CD4-positive, alpha-beta memory T cell (primary cell): ENCODE measurements around the gene MKRN2OS. TPM values are rescaled to one million over a fixed set of nuclear protein-coding genes. Genes with fewer than 3 reads are reported as not detected.

Experiments used
- CTCF ChIA-PET: fragments of 350-600 bp; sonication (Branson Sonifier 250); formaldehyde crosslinking; loops from one replicate; lab custom pipeline; 2021; ENCODE audit warnings: inconsistent platforms; ENCODE audit not compliant: partially characterized antibody; lab: Charles Lee
- POLR2A ChIA-PET: fragments of 350-600 bp; sonication (Branson Sonifier 250); formaldehyde crosslinking; loops from one replicate; lab custom pipeline; 2021; ENCODE audit not compliant: partially characterized antibody; lab: Charles Lee
- DNase-seq, 5 donors: peaks; one replicate each; pipeline versions ENCODE4 v3.0.0 to v3.0.0-alpha.2; 2020 to 2022; ENCODE audit warnings: mixed read lengths in 1 of 5
- H3K27ac ChIP-seq: one replicate; pipeline ENCODE4 v1.7.0; 2013; ENCODE audit warnings: low read depth, low read length
- H3K27me3 ChIP-seq: 2 replicates; pipeline ENCODE4 v1.7.0; 2013; ENCODE audit warnings: mild to moderate bottlenecking, low read length, moderate library complexity; ENCODE audit not compliant: insufficient read depth
- H3K36me3 ChIP-seq: 2 replicates; pipeline ENCODE4 v1.7.0; 2013; ENCODE audit warnings: mild to moderate bottlenecking, low read length, moderate library complexity; ENCODE audit not compliant: insufficient read depth
- H3K4me1 ChIP-seq: 2 replicates; pipeline ENCODE4 v1.7.0; 2013; ENCODE audit warnings: mild to moderate bottlenecking, low read length, moderate library complexity; ENCODE audit not compliant: insufficient read depth
- H3K4me3 ChIP-seq, 2 donors: one replicate each; pipeline ENCODE4 v1.7.0; 2013; ENCODE audit warnings: low read length in 2 of 2, mild to moderate bottlenecking in 1 of 2
- H3K9me3 ChIP-seq, 2 donors: one replicate each; pipeline ENCODE4 v1.7.0; 2013; ENCODE audit warnings: low read length in 2 of 2, control low read depth in 1 of 2; ENCODE audit not compliant: control insufficient read depth in 1 of 2
- H3K27ac Mint-ChIP-seq, 7 donors: one replicate each; pipeline ENCODE4 v1.8.0; 2020 to 2021; ENCODE audit warnings: mixed read lengths in 7 of 7, mild to moderate bottlenecking in 6 of 7, inconsistent platforms in 3 of 7, moderate library complexity in 3 of 7
- H3K27me3 Mint-ChIP-seq, 2 donors: one replicate each; pipeline ENCODE4 v1.8.0; 2020 to 2021; ENCODE audit warnings: mixed read lengths in 2 of 2
- H3K36me3 Mint-ChIP-seq, 2 donors: one replicate each; pipeline ENCODE4 v1.8.0; 2020 to 2021; ENCODE audit warnings: mixed read lengths in 2 of 2, inconsistent platforms in 1 of 2, mild to moderate bottlenecking in 1 of 2
- H3K4me1 Mint-ChIP-seq, 4 donors: one replicate each; pipeline ENCODE4 v1.8.0; 2020 to 2021; ENCODE audit warnings: mixed read lengths in 4 of 4, mild to moderate bottlenecking in 1 of 4
- H3K4me3 Mint-ChIP-seq, 8 donors: one replicate each; pipeline ENCODE4 v1.8.0; 2020 to 2021; ENCODE audit warnings: mixed read lengths in 8 of 8, mild to moderate bottlenecking in 7 of 8, moderate library complexity in 6 of 8, inconsistent platforms in 3 of 8
- H3K9me3 Mint-ChIP-seq, 8 donors: one replicate each; pipeline ENCODE4 v1.8.0; 2020 to 2021; ENCODE audit warnings: mixed read lengths in 8 of 8, mild to moderate bottlenecking in 5 of 8, inconsistent platforms in 3 of 8, moderate library complexity in 1 of 8
- intact Hi-C: fragments of 100-400 bp; cut with micrococcal nuclease; formaldehyde crosslinking; loops from one replicate; pipeline ENCODE4 v1.15.1; 2023
- polyA plus RNA-seq, 2 donors: library from polyadenylated mRNA; unstranded; fragments of 300-500 nt; fragmentation: Illumina TruSeq; gene quantifications; one replicate each; pipeline ENCODE4 v1.2.3, GENCODE V29; 2021
- total RNA-seq, 2 experiments: library from RNA; stranded (reverse); gene quantifications; one replicate each; pipeline ENCODE4 v1.2.3, GENCODE V29; 2021

Gene MKRN2OS
- total and polyA plus RNA-seq, 4 experiments from 2014 or later, result not detected

DNA sequence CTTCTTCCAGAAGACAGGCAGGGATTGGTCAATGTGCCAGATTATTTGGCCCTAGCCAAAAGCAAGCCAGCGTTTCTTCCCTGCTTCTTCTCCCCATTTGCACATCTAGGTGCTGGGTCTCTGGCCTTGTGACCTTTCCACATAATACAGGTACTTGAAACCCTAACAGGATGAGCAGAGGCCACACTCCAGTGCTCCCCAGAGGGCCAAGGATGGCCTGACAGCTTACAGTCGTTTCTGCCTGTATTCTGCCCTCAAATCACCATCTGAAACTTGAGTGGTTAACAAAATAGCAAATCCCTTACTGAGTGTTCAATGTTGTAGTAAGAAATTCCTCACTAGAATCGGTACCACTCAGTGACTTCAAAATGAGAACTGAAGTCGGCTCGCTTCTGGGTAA, 40.7 kb upstream of the MKRN2OS start:
- Mint-ChIP-seq H3K36me3 (peaks cover 42 to 84% of the 10 kb centered on the region in 2 donors), H3K27ac (no peak overlapping the region)

DNA sequence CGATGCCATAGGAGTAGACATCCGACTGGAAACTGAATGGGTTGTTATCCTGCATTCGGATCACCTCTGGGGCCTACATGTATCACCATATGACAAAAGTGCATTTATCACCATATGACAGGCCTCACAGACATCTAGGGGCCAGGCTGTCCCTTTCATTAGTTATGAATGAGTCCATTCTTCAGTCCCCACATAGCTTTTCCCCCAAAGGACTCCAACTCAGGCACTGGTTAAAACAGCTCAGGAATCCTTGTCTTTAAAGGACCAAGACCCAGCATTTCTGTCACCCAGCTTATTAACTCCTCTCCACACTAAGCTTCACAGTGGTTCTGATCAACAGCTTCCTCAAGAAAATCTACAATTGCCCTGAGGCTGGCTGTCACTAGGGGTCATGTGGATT, 39.9 kb upstream of the MKRN2OS start:
- Mint-ChIP-seq H3K27me3 (no peaks in the 10 kb centered on the region), H3K27ac (peak overlapping the region in 2 of 7 donors; percentile 8 to 32), H3K4me3 (no peak overlapping the region), H3K4me1 (no peaks in the 10 kb centered on the region), H3K9me3 (no peaks in the 10 kb centered on the region), H3K36me3 (peaks cover 41 to 82% of the 10 kb centered on the region in 2 donors)
- Histone ChIP-seq H3K27ac (no peak overlapping the region), H3K9me3 (no peaks in the 10 kb centered on the region), H3K36me3 (peaks cover 59% of the 10 kb centered on the region), H3K27me3 (no peaks in the 10 kb centered on the region), H3K4me1 (no peaks in the 10 kb centered on the region), H3K4me3 (no peak overlapping the region)
- CTCF ChIA-PET, result interaction anchor here (0.9 kb wide), 1 partner anchor 135 kb away, joined by 5 read pairs; no protein-coding TSS in a partner anchor
- POLR2A ChIA-PET, result no interaction called here
- DNase-seq, result no peak
- intact Hi-C loops, result no loop called here

More for the DNA sequence above, 40.7 kb upstream of the MKRN2OS start:
- no peaks in the 10 kb centered on the region for H3K9me3 ChIP-seq
- CTCF ChIA-PET, result no interaction called here
- Mint-ChIP-seq H3K4me1 (no peaks in the 10 kb centered on the region), H3K4me3 (no peak overlapping the region), H3K27me3 (no peaks in the 10 kb centered on the region), H3K9me3 (no peaks in the 10 kb centered on the region)
- peaks cover 66% of the 10 kb centered on the region for H3K36me3 ChIP-seq
- intact Hi-C loops, result no loop called here
- DNase-seq, result no peak
- no peak overlapping the region for H3K4me3 ChIP-seq
- H3K4me1 ChIP-seq, result no peaks in the 10 kb centered on the region
- H3K27ac ChIP-seq, result no peak overlapping the region
- no peaks in the 10 kb centered on the region for H3K27me3 ChIP-seq
- POLR2A ChIA-PET, result no interaction called here

DNA sequence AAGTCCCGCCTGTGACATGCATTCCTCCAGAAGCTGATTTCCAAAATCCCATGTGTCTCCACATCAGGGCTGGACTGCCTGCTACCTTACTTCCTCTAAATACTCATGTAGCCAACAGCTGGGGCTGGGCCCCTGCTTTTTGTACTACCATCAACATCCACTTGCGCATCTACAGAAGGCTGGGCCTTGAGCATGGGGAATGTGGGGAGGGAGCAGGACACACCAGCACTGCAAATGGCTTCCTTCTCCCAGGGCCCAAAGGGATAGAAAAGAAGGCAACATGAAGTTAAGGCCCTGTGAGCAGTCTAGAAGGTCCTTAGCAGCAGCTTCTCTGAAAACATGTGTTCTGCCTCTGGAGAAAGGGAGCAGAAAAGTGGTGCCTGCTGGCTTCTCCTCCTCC, 38.8 kb upstream of the MKRN2OS start:
- Histone ChIP-seq H3K27ac (no peak overlapping the region), H3K4me1 (no peaks in the 10 kb centered on the region), H3K9me3 (no peaks in the 10 kb centered on the region), H3K36me3 (peaks cover 63% of the 10 kb centered on the region), H3K27me3 (no peaks in the 10 kb centered on the region), H3K4me3 (no peak overlapping the region)
- POLR2A ChIA-PET, result no interaction called here
- peak overlapping the region in 3 of 7 donors; percentile 10 to 50 (median 37) for H3K27ac Mint-ChIP-seq
- H3K4me1 Mint-ChIP-seq, result no peaks in the 10 kb centered on the region
- DNase-seq, result no peak
- H3K4me3 Mint-ChIP-seq, result no peak overlapping the region
- H3K9me3 Mint-ChIP-seq, result no peaks in the 10 kb centered on the region
- CTCF ChIA-PET, result no interaction called here
- peaks cover 46 to 88% of the 10 kb centered on the region in 2 donors for H3K36me3 Mint-ChIP-seq
- intact Hi-C loops, result no loop called here
- H3K27me3 Mint-ChIP-seq, result no peaks in the 10 kb centered on the region

DNA sequence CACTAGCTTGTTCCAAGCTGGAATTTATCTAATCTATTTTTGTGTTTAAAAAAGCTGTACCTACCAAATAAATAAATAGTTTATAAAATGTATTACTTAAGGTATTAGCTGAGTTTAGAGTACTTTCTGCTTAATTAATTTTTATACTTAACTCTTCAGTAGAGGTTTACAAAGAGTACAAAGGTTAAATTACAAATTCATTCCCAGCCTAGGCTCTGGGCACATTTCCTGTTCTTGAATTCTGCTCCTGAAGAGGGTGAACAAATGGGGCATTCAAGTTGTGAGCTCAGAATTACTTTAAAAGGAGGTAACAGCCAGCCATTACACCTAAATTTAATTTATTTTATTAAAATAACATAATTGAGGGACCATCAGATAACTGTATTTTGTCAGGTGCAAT, 38.0 kb upstream of the MKRN2OS start:
- H3K4me3 Mint-ChIP-seq, result no peak overlapping the region
- DNase-seq, result no peak
- H3K36me3 ChIP-seq, result peaks cover 55% of the 10 kb centered on the region
- H3K4me1 ChIP-seq, result no peaks in the 10 kb centered on the region
- no peaks in the 10 kb centered on the region for H3K9me3 ChIP-seq
- peaks cover 48 to 86% of the 10 kb centered on the region in 2 donors for H3K36me3 Mint-ChIP-seq
- no peak overlapping the region for H3K27ac ChIP-seq
- intact Hi-C loops, result no loop called here
- H3K4me1 Mint-ChIP-seq, result peaks cover 0 to 2% (median 0%) of the 10 kb centered on the region in 4 donors
- H3K27me3 Mint-ChIP-seq, result no peaks in the 10 kb centered on the region
- no peaks in the 10 kb centered on the region for H3K9me3 Mint-ChIP-seq
- ChIA-PET CTCF (interaction anchor here (0.8 kb wide), 1 partner anchor 42 kb away, joined by 3 read pairs; no protein-coding TSS in a partner anchor), POLR2A (interaction anchor here (1.4 kb wide), 1 partner anchor 81 kb away, joined by 6 read pairs; the partner anchor contains the start of gene RAF1)
- H3K4me3 ChIP-seq, result no peak overlapping the region
- H3K27me3 ChIP-seq, result no peaks in the 10 kb centered on the region
- no peak overlapping the region for H3K27ac Mint-ChIP-seq

DNA sequence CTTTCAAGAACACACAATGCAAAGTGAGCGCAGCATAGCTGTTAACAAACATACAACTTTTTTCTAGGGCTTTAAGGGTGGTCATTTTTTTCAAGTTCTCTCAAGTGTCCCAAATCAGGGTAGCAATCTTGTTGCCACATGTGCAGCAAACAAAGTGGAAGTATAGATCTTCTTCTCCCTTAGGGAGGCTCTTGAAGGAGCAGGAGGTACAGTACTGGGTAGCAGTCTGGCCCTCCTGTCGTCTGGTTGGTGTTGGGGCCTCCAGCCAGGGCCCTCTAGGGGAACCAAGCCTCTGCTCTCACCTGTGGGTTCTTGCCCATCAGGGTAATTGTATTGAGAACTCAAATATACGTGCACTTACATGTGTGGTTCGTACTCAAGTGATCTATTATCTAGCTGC, 37.4 kb upstream of the MKRN2OS start:
- Mint-ChIP-seq H3K9me3 (no peaks in the 10 kb centered on the region), H3K36me3 (peaks cover 51 to 85% of the 10 kb centered on the region in 2 donors), H3K4me3 (no peak overlapping the region), H3K27ac (peak overlapping the region in 1 of 7 donors; percentile 51), H3K4me1 (peaks cover 0 to 2% (median 0%) of the 10 kb centered on the region in 4 donors), H3K27me3 (no peaks in the 10 kb centered on the region)
- ChIA-PET POLR2A (interaction anchor here (1.4 kb wide), 1 partner anchor 81 kb away, joined by 6 read pairs; the partner anchor contains the start of gene RAF1), CTCF (no interaction called here)
- no peak for DNase-seq
- Histone ChIP-seq H3K9me3 (no peaks in the 10 kb centered on the region), H3K36me3 (peaks cover 56% of the 10 kb centered on the region), H3K4me1 (no peaks in the 10 kb centered on the region), H3K27me3 (no peaks in the 10 kb centered on the region), H3K27ac (no peak overlapping the region), H3K4me3 (no peak overlapping the region)
- intact Hi-C loops, result no loop called here

DNA sequence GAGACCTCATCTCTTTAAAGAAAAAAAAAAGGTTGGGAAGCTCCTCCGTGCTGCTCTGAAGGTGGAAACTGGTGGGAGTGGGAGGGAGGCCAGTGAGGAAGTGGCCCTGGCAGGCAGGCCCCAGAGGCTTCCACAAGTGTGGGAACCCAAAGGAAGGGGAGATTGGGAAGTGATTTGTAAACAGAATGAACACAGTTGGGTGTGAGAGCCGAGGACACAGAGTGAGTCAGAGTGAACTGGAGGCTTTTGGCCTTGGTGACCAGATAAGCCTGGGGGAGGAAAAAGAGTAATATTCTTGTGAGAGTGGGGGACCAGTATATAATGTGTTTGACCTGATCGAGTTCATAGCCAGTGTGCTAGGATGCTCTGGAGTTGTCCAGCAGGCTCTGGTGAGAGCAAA, 34.6 kb upstream of the MKRN2OS start:
- Histone ChIP-seq H3K9me3 (no peaks in the 10 kb centered on the region), H3K27me3 (no peaks in the 10 kb centered on the region), H3K4me1 (no peaks in the 10 kb centered on the region), H3K27ac (no peak overlapping the region), H3K4me3 (no peak overlapping the region), H3K36me3 (peaks cover 71% of the 10 kb centered on the region)
- H3K4me3 Mint-ChIP-seq, result no peak overlapping the region
- intact Hi-C loops, result no loop called here
- ChIA-PET CTCF (no interaction called here), POLR2A (no interaction called here)
- no peak for DNase-seq
- H3K4me1 Mint-ChIP-seq, result peaks cover 0 to 2% (median 0%) of the 10 kb centered on the region in 4 donors
- H3K27ac Mint-ChIP-seq, result peak overlapping the region in 6 of 7 donors; percentile 23 to 85 (median 56)
- peaks cover 0 to 12% (median 5%) of the 10 kb centered on the region in 8 donors for H3K9me3 Mint-ChIP-seq
- H3K27me3 Mint-ChIP-seq, result no peaks in the 10 kb centered on the region
- H3K36me3 Mint-ChIP-seq, result peaks cover 76 to 86% of the 10 kb centered on the region in 2 donors

DNA sequence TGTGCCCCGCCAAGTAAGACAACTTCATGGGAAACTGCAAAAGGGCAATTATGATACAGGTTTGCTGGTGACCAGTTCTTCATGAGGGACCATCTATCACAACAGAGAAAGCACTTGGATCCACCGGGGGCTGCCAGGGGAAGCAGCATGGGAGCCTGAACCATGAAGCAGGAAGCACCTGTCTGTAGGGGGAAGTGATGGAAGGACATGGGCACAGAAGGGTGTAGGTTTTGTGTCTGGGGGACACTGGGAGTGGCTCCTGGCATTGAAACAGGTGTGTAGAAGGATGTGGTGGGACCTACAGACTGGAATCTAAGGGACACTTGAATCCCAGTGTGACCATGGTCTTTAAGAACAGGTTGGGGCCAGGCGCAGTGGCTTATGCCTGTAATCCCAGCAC, 34.2 kb upstream of the MKRN2OS start:
- Mint-ChIP-seq H3K9me3 (peaks cover 0 to 12% (median 5%) of the 10 kb centered on the region in 8 donors), H3K4me3 (no peak overlapping the region), H3K36me3 (peaks cover 76 to 86% of the 10 kb centered on the region in 2 donors), H3K27ac (peak overlapping the region; percentile 14 to 85 (median 53)), H3K4me1 (peaks cover 0 to 2% (median 0%) of the 10 kb centered on the region in 4 donors), H3K27me3 (no peaks in the 10 kb centered on the region)
- ChIA-PET CTCF (no interaction called here), POLR2A (no interaction called here)
- Histone ChIP-seq H3K27me3 (no peaks in the 10 kb centered on the region), H3K27ac (no peak overlapping the region), H3K9me3 (no peaks in the 10 kb centered on the region), H3K36me3 (peaks cover 71% of the 10 kb centered on the region), H3K4me3 (no peak overlapping the region), H3K4me1 (no peaks in the 10 kb centered on the region)
- intact Hi-C loops, result no loop called here
- DNase-seq, result no peak
